Esophagus squamous epithelium (tissue), 4 donors: ENCODE measurements around the gene ZNF639.

Source experiments
- CTCF ChIP-seq, 6 experiments: fragments of 450-650 bp in 4 of 6; fragments of 200-600 bp in 2 of 6; sonication (generic) in 2 of 6; IDR thresholded peaks; one replicate each; pipeline ENCODE4 v1.5.1; 2016 to 2019; ENCODE audit warnings: antibody characterized with exemption in 6 of 6, mild to moderate bottlenecking in 4 of 6, moderate library complexity in 4 of 6
- POLR2A ChIP-seq, 4 donors: fragments of 450-650 bp; IDR thresholded peaks; one replicate each; pipeline ENCODE4 v1.6.1; 2017; ENCODE audit warnings: antibody characterized with exemption in 4 of 4, mild to moderate bottlenecking in 4 of 4, moderate library complexity in 3 of 4

- TF ChIP-seq POLR2A (IDR thresholded peaks at IDR 0.05) (no peak), CTCF (IDR thresholded peaks at IDR 0.05) (no peak)
Measured at GRCh38 chr3:179299316-179299715, 23.5 kb upstream of the ZNF639 start.
